Smooth muscle cell of the pulmonary artery (primary cell): ENCODE measurements around the gene CAMP. TPM values are rescaled to one million over a fixed set of nuclear protein-coding genes. Genes with fewer than 3 reads are reported as not detected.

Experiments used
- total RNA-seq: library from RNA; depleted of rRNA; stranded (reverse); fragments of >200 nt; gene quantifications from 2 replicates; pipeline ENCODE4 v1.2.3, GENCODE V29; 2014

CAMP gene, protein sequence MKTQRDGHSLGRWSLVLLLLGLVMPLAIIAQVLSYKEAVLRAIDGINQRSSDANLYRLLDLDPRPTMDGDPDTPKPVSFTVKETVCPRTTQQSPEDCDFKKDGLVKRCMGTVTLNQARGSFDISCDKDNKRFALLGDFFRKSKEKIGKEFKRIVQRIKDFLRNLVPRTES
- total RNA-seq, result not detected in 2 replicates

GRCh38 chr3:48222616-48223513 lies at the start of gene CAMP:
TSS of gene CAMP (plus strand) at chr3:48223495. CDS start at chr3:48223512, 17 bp downstream.

GRCh38 chr3:48188266-48189201 lies 34.8 kb upstream of the CAMP start, which contains the start of gene CDC25A:
TSS of gene CDC25A (minus strand) at chr3:48188417. CDS start at chr3:48187947, 470 bp downstream.

Other genes starting within 250 kb of the CAMP start
- gene MAP4, start 207.1 kb upstream of the CAMP start, total RNA-seq, result 171 and 178 TPM in 2 replicates
- 2.3 and 2.5 TPM in 2 replicates for gene CDC25A, start 35.1 kb upstream of the CAMP start, total RNA-seq
- 4.9 and 6.9 TPM in 2 replicates for gene ZNF589, start 17.6 kb downstream of the CAMP start, total RNA-seq
- 21.3 and 21.6 TPM in 2 replicates for gene NME6, start 77.9 kb downstream of the CAMP start, total RNA-seq
- not detected in 2 replicates for gene SPINK8, start 110.2 kb downstream of the CAMP start, total RNA-seq
- gene FBXW12, start 148.7 kb downstream of the CAMP start, total RNA-seq, result not detected in 2 replicates
- 23.8 and 37.3 TPM in 2 replicates for gene PLXNB1, start 206.6 kb downstream of the CAMP start, total RNA-seq
- gene CCDC51, start 216.6 kb downstream of the CAMP start, total RNA-seq, result 11.3 and 12.6 TPM in 2 replicates
- 69.9 and 93.4 TPM in 2 replicates for gene TMA7, start 216.8 kb downstream of the CAMP start, total RNA-seq
- gene ATRIP, start 223.2 kb downstream of the CAMP start, total RNA-seq, result 5.1 and 6.3 TPM in 2 replicates